Measurements from ENCODE around the gene FOCAD.

DNA sequence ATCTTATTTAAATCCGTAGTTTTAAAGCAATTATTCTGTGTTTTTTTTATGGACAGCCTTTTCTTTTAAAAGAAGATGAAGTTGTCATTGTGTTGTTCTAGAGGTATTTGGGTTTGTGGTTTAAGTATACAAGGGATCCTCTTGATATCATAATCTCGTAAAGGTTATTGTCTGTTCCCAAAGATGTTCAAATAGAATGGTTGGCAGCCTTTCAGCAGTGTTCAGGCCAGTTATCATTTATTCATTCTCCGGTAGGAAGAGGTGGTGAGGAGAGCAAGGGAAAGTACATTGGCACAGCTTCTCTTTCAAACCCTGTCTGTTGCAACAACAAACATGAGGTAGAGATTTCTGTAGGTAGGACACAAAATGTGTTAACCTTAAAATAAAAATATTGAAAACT, 147.0 kb downstream of the FOCAD start:
- TF ChIP-seq POLR2A (IDR thresholded peaks at IDR 0.05; ENCODE audit: low read depth, low read length) (no peak), POLR2AphosphoS5 (IDR thresholded peaks at IDR 0.05; ENCODE audit: low read depth, low read length) (no peak), TAF1 (IDR thresholded peaks at IDR 0.05; ENCODE audit: borderline replicate concordance, low read depth, low read length) (no peak)
